GM12873 (cell line): ENCODE results near the gene RPS16.

Experiments
- TF ChIP-seq, protein P1 (sequence below): IDR thresholded peaks from 2 replicates; pipeline ENCODE4 v1.5.1; 2012; ENCODE audit warnings: low read depth, mild to moderate bottlenecking, moderate library complexity, low read length, control low read depth; ENCODE audit not compliant: insufficient read depth; ENCODE audit errors: missing control alignments

Gene RPS16

DNA sequence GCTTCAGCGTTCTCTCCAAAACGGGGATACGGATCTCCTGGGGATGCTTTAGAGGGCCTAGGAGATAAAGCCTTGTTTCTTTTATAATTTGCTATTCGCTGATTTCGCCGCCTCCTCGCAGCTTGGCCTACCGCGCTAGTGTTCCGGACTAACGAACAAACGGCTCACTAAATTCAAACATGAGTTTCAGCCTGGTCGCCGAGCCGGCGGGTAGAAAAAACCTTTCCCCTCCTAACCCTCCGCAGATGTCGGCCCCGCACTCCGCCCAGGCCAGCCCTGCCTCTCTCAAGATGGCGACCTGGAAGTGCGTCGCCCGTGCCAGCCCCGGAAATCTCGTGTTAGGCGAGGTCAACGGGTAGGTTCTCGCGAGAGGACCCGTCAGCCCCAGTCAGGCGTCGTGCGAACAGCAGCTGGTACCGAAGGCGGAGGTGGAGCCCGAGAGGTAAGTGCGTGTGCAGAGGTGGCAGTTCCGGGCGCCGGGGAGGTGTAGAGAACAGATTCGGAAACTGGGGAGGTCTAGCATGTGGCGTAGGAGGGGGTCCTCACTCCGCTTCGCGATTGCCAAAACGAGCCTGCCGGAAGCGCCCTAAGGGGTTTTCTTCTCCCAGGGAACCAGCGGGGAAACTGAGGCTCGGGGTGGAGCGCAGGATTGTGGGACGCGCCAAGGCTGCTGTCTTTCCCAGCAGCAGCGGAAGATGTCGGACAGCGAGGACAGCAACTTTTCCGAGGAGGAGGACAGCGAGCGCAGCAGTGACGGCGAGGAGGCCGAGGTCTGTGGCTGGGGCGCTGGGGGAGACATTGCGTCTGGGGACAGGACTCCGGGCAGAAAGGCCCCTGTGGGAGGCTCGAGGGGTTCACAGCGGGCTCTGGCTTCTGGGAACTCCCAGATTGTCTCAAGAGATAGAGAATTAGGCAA, 9.7 kb upstream of the RPS16 start, which contains the start of gene SUPT5H:
Gene SUPT5H (plus strand): TSS at position 387 of the 916 bp plus-strand sequence. CDS start 309 bp downstream, at position 696.
- TF ChIP-seq, protein P1, sequence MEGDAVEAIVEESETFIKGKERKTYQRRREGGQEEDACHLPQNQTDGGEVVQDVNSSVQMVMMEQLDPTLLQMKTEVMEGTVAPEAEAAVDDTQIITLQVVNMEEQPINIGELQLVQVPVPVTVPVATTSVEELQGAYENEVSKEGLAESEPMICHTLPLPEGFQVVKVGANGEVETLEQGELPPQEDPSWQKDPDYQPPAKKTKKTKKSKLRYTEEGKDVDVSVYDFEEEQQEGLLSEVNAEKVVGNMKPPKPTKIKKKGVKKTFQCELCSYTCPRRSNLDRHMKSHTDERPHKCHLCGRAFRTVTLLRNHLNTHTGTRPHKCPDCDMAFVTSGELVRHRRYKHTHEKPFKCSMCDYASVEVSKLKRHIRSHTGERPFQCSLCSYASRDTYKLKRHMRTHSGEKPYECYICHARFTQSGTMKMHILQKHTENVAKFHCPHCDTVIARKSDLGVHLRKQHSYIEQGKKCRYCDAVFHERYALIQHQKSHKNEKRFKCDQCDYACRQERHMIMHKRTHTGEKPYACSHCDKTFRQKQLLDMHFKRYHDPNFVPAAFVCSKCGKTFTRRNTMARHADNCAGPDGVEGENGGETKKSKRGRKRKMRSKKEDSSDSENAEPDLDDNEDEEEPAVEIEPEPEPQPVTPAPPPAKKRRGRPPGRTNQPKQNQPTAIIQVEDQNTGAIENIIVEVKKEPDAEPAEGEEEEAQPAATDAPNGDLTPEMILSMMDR = no peak

DNA sequence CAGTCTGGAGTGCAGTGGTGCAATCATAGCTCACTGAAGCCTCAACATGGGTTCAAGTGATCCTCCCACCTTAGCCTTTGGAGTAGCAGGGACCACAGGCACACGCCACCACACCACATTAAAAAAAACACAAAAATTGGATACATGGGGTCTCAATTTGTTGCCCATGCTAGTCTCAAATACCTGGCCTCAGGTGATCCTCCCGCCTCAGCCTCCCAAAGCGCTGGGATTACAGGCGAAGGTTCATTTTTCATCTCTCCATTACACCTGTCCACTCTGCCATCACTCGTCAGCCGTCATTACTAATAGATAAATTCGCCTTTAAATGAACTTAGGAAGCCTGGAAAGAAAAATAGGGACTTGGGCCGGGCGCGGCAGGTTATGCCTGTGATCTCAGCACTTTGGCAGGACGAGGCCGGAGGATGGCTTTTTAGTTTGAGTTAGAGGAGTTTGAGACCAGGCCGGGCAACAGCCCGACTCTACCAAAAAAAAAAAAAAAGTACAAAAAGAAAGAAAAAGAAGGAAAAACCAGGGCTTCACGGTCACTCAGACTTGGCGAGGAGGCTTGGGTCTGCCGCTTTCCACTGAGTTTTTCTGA, 8.9 kb upstream of the RPS16 start:
- TF ChIP-seq, protein P1 = no peak

DNA sequence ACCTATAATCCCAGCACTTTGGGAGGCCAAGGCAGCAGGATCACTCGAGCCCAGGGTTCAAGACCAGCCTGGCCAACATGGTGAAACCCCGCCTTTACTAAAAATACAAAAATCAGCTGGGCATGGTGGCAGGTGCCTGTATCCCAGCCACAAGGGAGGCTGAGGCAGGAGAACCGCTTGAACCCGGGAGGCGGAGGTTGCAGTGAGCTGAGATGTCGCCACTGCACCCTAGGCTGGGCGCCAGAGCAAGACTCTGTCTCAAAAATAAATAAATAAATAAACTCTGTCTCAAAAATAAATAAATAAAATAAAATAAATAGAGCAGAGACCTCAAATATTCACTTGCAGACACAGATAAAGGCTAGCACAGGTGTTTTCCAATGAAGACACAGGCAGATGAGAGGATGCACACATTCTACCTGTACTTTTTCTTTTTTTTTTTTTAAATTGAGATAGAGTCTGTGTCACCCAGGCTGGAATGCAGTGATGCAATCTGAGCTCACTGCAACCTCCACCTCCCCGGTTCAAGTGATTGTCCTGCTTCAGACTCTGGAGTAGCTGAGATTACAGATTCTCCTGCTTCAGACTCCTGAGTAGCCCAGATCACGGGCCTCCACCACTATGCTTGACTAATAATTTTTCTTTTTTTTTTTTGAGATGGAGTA, 2.7 kb upstream of the RPS16 start:
- TF ChIP-seq, protein P1 = no peak

DNA sequence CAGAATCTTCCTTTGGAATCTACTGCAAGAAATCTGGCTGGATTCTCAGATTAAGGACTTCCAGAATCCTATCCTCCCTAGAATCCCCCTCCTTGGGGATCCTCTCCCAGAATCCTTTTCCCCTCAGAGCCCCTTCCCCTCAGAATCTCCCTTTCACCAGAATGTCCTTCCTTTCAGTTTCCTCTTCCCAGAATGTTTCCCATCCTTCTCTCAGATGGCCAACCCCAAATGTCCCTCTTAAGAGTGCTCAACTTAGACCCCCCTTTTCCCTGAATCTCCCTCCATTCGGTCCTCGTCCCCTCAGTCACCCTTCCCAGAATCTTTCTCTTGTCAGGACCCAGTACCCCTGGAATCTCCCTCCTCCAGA, 584 bp upstream of the RPS16 start:
- TF ChIP-seq, protein P1 = no peak

DNA sequence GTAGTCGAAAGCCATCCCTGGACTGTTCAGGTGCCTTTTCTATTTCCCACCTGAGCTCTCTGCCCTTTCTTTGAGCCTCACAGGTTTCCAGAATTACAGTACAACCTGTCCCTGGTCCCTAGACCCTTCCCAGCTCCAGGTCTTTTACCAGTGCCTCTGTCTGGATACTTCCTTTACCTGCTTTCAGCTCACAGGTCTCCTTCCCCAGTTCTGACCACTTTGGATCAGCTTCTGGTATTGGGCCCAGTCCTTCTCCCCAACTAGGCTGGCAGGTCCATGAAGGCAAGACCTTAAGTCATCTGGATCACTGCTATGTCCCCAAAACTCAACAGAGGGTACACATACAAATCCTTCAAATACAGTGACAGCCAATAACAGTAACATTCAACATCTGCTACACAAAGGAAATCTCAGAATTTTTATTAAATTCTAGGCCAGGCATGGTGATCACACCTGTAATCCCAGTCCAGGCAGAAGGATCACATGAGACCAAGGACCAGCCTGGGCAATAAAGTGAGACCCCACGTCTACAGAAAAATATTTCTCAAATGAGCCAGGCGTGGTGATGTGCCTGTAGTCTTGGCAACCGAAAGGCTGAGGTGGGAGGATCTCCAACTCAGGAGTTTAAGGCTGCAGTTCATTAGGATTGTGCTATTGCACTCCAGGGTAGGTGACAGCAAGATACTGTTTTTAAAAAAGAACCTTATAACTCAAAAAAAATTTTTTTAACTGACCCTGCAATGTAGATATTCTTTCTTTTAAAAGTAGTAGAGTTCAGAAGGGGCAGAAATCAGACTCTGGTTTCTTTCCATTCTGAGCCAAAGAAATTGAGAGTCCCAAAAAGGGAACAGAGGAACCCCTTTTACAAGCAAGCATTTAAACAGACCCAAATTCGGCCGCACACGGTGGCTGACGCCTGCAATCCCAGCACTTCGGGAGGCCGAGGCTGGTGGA, 1.3 kb downstream of the RPS16 start:
- TF ChIP-seq, protein P1 = no peak

DNA sequence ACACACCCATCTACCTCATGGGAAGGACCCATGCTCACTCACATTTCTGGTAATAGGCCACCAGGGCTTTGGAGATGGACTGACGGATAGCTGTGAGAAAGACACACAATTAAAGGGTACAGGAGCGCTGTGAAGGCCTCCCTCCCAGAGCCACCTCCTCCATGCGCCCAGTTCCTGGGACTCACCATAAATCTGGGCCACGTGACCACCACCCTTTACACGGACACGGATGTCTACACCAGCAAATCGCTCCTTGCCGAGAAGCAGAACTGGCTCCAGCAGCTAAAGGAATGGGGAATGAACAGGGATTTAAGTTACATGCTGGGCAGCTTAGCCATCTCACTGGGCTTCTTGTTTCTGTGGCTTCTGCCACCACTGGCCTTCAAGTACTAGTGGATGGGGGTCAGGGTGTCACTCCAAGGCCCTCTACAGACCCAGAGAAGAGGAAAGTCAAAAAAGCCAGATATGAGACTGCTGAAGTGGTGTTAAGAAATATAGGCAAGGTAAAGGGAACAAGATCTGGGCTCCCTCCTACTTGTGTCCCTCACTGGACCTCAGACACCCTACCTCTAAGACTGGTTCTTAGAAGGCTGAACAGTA, 2.2 kb downstream of the RPS16 start:
- TF ChIP-seq, protein P1 = no peak
